Measurements from ENCODE around the gene GLO1.

GRCh38 chr6:38658418-38659167 lies 44.4 kb downstream of the GLO1 start:
- no peak for TF ChIP-seq REST (IDR thresholded peaks at IDR 0.05; ENCODE audit: insufficient read depth in 1 of 2, low read depth in 2 of 2, low read length in 2 of 2)
- no peak for TF ChIP-seq TAF1 (IDR thresholded peaks at IDR 0.05; ENCODE audit: borderline replicate concordance, insufficient read depth, low read length)
- no peak for TF ChIP-seq POLR2AphosphoS5 (IDR thresholded peaks at IDR 0.05; ENCODE audit: low read depth, low read length)
- TF ChIP-seq SIN3A (IDR thresholded peaks at IDR 0.05; ENCODE audit: borderline replicate concordance, insufficient read depth, low read length): no peak
